Measurements from ENCODE around the gene INAFM2.

The INAFM2 gene

DNA sequence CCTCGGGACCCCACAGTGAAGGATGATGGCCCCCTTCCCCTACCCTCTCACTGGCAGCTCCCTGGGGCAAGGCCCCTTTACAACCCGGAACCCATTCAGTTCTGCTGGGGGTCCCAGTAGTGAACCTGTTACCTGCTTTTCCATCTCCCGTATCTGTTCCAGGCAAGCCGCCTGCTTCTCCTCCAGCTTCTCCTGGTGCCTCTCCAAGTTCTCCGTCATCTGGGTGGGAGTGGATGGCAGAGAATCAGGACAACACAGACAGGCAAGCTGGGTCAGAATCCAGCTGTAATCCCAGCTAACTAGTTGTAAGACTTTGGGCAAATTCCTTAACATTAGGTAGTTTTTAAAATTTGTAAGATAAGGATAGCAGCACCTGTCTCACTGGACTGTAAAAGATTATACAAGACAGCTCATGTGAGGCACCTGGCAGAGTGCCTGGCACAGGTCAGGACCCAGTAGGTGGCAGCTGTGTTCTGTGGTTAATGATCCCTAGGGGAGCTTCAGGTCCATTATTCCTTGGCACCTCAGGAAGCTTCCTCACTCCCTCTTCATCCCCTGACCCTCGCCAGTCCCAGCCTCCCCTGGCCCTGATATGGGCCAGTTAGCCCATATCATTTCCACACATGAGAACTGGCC lies 34.2 kb upstream of the INAFM2 start:
- no peak for DNase-seq

DNA sequence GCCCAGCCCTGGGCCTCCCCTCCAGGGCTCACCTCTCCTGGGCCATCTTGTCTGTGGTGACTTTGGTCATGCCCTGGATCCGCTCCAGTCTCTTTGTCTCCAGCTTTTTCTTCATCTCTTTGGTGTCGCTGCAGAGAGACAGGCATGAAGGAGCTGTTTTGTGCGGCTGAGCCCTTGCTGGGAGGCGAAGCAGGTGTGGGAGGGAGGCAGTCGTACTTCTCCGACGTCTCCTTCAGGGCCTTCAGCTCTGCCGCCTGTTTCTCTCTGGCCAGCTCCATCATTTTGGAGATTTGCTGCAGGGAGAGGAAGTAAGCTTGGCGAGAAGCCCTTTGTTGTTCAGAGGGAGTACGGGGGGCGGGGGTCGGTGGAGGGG lies 33.0 kb upstream of the INAFM2 start:
- no peak for DNase-seq

DNA sequence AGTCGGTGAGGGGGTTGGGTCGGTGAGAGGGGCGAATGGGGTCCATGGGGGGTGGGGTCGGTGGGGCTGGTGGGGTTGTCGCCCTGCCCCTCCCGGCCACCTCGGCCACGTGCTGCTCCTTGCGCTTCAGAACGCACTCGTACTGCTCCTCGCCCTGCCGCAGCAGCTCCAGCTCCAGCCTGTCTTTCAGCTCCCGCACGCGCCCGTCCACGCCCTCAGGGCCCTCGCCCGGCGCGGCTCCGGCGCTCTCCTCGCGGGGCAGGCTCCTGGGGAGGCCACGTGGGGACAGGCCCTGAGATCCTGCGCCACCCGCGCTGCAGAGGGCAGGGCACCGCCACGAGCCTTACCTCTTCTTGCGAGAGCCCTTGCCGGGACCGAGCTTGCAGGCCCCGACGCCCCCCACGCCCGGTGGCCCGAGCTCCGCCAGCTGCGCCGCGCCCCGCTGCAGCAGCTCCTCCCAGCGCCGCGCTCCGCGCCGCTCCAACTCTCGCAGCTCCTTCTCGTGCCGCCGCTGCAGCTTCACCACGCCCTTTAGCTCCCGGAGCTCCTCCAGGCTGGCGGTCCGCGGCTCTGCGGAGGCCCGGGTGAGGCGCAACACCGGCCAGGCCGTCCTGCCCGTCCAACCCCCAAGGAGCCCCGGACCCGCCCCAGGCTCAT lies 32.4 kb upstream of the INAFM2 start:
- DNase-seq: no peak

DNA sequence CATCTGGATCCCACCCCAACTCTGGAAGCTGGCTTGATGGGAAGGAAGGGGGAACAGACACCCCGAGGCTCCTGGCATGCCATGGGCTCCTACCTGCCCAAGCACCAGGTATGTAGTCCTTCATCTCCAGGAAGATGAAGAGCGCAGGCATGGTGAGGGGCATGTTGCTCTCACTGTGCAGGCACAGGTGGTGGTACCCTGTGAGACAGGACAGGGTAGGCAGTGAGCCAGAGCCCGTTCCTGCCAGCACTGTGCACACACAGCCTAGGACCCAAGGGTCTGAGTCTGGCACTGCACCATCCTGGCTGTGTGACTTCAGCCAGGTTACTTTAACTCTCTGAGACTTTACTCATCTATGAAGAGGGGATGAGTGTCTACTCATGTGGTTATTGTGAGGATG lies 31.2 kb upstream of the INAFM2 start:
- no peak for DNase-seq

DNA sequence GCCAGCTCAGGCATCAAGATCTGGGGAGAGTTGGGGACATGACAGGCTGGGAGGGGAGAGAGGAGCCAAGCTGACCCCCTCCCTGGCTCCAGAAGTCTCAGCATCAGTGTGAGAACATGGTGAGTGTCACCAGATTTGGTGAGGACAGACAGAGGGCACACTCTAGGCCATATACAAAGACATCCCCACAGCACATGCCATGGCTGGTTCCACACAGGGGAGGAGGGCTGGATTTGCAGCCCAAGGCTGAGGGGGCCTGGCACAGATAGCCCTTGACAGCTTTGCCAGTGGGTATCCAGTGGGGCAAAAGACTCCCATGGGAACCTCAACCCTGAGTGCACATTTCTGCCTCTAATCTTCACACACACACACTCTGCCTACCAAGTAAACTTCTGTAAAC lies 30.5 kb upstream of the INAFM2 start:
- DNase-seq: no peak

DNA sequence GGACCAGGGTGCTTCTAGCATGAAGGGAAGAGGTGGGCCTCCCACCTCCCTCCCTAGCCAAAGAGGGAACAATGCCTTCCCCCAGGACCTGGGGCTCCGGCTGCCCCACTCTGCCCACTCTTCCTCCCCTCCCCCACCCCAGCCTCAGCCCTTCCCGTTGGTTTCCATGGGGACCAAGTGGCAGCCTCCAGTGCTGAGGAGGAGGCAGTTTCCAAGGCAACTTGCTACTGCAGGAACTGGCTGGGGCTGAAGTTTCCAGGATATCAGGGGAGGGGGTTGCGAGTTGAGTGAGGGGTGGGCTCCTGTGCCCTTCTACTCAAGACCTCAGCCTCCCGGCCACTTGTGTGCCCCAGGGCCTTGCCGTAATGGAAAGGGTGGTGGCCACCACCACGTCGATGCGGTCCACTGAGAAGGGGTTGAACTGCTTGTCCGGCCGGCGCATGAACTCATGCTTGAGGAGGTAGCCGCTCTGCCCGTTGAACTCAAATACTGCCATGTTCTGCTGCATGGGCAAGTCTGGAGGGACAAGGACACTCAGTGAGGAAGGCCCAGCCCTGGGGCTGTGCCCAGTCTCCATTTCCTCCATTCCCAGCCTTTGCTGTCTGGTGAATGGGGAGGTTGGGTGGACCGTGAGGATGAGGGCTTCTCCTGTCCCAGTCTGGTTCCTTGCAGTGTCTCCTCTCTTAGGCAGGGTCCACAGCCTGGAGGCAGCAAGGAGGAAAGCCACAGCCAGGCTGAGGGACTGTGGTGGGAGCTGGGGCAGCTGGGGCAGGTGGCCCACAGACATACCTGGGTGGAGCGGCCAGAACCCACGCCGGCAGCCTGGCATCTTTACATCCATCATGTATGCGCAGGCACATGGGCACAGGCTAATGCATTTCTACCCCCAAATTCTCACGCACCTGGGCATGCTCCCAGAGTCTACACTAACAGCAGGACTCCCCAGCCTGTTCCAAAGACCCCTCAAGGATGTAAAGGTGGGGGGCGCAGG lies 29.3 kb upstream of the INAFM2 start:
- DNase-seq: no peak

DNA sequence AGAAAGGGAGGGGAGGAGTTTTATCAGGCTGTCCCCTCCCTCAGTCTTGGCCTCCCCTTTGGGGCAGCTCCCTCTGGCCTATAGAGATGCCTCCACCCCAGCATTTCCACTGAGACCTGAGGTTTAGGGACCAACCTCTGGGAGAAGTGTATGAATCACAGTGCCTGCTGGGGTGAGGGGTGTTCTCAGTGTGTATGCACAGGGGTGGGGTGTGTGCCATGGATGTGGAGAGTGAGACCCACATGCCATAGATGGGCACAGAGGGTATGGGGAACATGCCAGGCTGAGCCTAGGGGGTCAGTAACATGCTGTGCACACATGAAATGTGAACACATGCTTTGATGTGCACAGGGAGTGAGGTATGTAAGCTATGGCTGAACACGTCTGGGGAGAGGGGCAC lies 28.2 kb upstream of the INAFM2 start:
- DNase-seq: no peak

DNA sequence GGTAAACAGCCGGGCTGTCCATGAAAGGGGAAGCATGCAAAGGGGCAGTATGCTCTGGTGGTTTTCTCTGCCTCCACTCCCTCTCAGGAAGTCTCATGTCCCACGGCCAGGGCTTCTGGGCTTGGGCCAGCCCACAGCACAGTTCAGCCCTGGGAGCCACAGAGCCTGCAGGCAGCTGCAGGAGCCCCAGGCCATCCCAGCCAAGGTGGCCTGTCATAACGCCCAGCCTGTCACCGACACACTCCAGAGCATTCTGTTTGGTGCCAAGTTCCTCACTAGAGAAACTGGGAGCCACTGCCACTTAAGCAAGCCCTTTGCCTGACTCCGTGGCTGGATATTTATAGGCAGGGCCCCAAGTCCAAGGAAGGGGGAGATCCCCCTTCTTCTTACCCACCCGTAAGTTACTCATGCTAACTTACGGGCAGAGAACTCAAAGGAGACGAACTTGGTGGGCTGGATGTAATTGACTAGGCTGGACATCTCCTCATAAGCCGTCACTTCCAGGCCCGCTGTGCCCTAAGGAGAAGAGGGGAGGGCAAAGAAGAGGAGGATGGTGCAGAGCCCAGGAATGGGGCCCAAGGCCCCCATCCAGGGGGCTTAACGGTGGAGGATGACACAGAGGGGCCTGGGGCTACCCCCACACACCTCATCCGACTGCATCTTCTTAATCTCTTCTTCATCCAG lies 27.5 kb upstream of the INAFM2 start:
- no peak for DNase-seq

DNA sequence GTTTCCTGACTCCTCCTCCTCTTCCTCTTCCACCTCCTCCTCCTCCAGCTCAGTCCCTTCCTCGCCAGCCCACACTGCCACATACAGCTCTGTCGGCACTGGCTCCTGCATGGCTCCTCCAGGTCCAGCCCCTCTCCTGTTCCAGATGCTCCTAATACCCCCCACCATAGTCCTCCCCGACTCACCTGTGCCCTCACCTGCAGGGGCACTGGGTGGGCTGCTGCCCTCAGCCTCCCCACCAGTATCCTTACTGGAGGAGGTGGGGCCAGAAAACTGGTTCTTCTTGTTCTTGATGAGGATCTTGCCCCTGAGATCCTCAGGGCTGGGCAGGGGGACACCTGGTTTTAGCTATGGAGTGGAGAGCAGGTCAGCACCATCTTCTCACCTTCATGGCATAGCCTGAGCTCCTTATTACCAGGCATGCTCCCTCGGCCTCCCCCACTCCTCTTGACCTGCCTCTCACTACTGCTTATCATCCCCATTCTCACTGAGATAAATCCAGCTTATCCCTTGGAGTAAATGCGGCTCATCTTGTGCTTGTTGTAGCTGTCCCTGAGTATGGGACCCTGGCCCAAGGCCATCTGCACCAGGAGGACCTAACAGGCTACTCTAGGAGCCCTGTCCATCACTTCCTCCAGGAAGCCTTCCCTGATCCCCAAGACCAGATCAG lies 26.8 kb upstream of the INAFM2 start:
- DNase-seq: no peak

DNA sequence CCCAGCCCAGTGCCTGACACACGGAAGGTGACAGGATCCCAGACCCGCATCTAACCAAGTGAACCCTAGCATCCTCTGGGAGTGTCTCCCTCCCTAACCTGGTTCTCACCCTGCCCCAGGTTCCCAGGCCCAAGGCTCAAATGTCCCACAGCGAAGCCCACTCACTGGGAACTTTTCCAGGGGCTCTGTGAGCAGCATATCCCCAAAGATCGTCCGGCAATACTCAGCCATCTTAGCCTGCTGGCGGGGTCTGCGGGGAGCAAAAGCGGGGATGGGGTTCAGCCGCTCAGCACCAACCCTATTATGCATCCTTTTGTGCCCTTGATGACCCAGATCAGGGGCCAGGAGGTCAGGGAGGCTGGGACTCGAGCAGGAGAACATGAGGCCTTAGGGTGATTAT lies 26.1 kb upstream of the INAFM2 start:
- DNase-seq: no peak

DNA sequence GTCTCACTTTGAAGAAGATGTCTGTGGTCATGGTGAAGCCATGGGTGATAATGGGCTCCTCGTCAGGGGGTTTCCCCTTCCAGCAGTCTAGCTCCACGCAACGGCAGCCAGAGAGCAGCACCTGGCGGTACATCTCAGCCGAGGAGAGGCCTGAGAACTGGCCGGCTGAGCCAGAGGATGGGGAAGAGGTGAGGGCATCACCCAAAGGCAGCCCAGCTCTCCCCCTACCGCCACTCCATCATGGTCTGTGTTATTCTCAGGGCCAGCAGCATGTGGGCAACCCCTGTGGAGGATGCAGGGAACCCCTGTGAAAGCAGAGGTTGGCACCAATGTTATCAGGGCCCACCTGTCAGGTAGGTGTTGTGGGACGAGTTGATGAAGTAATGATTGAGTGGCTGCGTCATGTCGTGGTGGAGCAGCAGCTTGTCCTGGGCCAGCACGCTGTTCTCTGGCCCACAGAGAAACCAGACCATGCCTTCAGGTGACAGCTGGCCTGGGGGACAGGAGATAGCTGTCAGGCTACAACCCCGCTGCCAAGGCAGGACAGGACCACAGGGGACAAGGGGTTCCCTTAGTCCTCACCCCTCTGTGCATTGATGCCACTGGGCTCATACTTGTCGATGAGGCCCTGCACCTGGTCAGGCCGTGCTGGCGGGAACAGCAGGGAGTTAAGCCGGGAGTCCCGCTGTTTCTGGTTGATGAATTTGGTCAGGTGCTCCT lies 25.1 kb upstream of the INAFM2 start:
- no peak for DNase-seq

DNA sequence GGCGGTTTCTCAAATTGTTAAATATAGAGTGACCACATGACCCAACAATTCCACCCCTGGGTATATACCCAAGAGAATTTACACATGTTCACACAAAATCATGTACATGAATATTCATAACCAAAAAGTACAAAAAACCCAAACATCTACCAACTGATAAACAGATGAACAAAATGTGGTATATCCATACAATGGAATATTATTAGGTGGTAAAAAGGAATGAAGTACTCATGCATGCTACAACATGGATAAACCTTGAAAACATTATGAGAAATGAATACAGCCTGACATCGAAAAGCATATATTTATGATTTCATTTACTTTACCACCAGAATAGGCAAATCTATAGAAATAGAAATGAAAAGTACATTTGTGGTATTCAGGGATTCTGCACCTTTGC lies 23.1 kb upstream of the INAFM2 start:
- no peak for DNase-seq

DNA sequence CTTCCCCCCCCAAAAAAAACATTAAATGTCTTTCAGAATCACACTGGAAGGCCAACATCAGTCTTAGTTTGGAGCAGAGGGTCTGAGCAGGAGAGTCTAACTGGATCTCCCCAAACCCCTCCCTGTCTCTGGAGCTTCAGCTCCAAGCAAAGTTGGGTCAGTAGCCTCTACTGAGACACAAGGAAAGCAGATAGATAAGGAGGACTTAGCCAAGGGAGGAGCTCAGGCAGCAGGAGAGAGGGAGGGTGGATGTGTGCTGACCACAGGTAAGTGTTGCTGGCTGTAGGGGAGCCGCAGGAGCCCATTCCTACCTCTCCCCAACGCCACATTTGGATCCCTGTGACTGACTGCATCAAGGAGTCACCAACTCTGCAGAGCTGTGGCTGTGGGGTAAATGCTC lies 22.7 kb upstream of the INAFM2 start:
- no peak for DNase-seq

DNA sequence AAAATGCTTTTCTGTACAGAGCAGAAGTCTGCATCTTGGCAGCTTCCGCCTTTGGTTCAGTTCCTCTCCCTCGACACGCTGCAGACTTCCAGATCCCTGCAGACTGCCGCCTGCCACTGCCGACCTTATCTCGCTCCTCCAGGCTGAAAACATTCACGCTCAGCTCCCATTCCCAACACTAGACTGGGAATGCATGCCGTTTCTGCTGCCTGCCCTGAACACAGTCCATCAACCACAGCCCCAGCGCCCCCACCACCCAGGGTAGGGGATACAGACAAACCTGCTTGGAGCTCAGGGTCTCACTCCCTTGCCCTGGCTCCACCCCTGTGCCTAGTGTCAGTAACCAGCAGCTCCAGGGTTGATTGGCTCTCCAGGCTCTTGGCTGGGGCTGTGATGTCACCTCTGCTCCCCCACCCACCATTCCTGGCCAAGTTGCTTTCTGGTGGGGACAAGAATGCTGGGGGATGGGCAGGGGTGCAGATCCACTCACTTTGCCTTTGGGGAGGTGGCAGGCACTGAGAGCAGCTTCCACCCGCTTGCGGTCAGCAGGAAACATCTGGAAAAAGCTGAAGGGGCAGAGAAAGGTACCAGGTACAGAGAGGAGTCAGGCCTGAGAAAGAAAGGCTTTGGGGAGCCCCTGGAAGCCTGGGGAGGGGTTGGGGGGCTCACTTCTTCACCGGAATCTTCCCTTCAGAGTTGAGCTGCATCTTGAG lies 21.9 kb upstream of the INAFM2 start:
- no peak for DNase-seq

DNA sequence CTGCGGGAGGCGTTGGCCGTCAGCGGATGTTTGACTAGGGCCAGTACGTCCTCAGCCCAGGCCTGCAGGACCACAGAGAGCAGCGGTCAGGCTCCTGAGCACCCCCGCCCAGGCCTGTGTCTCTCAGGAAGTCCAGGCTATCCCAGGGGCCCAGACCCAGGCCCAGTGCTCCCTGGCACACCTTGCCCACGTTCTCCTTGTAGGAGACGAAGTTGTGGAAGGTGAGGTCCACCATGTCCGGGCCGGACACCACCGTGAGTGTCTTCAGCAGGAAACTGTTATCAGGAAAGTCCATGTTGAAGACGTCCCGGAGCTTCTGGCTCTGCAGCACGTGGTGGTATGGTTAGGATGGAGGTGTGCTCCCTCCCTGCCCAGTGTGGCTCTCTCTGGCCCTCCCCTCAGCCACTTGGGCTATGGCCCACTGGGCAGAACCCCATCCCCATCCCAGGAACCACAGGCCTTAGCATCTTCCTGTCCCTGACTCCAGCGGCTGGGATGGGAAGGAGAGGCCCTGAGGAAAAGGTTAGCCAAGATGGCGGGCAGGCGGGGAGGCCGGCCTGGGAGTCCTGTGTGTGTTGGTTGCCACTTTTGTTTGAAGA lies 21.1 kb upstream of the INAFM2 start:
- no peak for DNase-seq

DNA sequence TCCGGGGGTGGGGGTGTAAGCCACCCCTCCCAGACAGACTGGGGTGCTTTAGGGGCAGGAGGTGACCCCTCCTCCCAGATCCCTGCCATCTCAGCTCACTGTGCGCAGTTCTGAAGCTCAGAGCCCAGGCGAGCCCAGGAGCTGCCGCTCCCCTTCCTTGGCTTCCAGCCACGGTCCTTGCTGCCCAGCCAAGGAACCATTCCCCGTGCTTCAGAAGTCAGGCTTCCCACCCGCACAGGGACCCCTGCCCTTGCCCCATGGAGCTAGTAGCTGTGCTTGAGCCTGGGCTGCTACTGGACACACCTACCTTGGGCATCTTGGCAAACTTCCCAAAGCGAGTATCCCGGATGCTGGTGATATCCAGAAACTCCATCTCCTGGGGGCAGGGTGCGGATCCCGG lies 20.5 kb upstream of the INAFM2 start:
- no peak for DNase-seq

DNA sequence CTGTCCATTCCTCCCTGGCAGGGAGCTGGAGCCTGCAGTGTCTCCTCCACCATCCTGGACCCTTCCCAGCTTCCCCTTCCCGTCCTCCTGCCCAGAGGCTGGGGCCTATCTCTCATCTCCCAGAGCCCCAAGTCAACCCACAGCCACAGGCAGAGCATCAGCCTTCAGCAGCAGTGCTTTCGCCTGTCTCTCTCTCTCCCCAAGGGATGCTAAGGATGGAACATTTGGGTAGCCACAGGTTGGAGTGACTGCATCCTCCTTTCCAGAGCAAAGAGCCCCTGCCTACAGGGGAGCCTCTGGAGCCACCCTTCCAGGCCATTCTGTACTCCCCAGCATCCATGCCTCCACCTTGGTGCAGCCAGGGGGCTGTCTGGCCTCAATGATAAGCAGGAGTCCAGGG lies 19.9 kb upstream of the INAFM2 start:
- DNase-seq: no peak

DNA sequence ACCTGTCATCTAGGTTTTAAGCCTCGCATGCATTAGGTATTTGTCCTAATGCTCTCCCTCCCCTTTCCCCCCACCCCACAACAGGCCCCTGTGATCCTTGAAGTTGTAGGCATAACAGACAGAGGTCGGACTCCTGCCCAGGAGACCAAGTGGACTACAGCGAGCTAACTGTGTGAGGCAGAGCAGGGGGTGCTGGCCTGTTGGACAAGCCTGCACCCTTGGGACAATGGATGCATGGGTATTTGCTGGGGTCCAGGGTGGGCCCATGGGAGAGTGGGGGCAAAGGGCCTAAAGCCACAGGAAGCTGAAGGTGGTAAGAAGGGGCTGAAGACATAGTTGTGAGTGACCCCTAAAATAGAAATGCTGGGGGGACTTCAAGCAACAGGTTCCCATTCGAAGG lies 18.2 kb upstream of the INAFM2 start:
- DNase-seq: no peak

DNA sequence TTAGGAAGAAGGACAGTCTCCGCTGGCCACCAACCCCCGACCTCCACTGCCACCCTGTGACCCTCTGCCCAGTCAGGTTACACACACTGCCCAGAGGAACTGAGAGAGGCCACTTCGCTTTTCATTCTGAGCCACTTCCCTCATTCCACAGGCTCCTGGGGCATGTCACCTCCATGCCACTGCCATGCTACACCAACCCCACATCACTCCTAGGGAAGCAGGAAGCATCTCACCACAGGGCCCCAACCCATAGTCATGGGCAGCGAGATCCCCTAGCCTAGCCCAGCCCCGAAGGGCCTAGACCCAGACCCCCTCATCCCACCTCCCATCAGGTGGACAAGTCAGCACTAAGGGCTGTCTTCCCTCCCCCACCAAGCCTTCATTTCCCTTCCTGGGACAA lies 17.1 kb upstream of the INAFM2 start:
- DNase-seq: no peak

DNA sequence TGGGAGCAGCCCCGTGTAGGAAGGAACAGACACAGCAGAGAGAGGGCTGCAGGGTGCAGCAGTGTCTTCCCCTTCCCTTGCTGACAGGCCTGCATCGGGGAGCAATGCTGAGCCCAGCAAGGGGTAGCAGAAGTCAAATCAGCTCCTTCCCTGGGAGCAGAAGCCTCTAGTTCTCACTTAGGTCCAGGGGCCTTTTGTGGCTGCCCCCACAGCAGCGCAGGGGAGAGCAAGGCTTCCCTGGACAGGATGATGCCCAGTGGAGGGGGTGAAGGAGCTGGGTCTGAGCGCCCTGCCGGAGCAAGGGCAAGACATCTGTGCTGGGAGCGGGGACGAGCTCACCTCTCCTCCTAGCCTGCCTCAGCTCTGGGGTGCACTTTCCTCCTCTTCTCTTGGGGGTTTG lies 16.6 kb upstream of the INAFM2 start:
- DNase-seq: no peak
